ENCODE results near the gene FRAS1. TPM values are rescaled to one million over a fixed set of nuclear protein-coding genes. Genes with fewer than 3 reads are reported as not detected.

The FRAS1 gene
- total RNA-seq, 1 experiment from 2014 or later: 82.0 TPM

DNA sequence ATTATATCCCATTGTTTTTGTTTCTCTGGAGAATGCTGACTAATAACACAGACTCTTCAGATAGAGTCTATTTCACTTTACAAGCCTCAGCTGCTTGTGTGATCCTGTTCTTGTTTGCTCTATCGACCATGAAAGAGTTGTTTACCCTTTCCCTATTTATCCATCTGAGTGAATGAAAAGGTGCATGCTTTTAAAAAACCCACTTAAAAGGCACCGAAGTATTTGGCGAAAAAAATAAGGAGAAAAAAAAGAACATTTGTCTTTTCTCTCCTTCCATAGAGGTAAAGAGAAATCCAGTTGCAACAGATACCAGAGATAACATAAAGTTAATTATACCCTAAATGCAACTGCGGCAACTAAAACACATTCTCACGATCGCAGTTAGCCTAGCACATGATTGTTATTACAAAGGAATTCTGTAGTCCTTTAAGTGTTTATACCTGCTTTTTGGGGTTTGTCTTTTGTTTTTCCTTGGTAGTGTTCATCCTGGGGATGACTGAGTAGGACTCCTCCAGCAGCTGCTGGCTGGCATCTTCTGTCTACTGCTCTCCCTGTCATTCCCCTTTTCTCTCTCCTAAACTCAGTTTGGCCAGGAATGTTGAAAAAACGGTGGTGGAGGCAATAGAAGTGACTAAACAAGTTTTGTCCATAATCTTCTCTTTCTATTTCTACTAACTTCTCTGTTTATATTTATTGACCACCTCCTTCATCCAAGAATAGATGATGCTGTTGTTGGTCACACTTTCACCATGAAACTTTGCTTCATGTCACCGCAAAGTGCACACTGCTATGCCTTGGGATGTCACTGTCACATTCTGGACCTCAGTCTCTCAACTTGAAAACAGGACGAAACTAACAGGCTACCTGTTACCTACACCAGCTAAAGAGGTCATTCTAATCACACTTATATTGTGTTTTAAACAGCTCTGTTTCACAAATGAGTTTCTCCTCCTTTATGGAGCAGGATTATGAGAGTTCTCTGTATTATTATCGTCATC, 41.9 kb upstream of the FRAS1 start:
- TF ChIP-seq NFYB (CRISPR knock-in tag; conservative IDR thresholded peaks at IDR 0.05; ENCODE audit: low read depth) (no peak), ETV6 (CRISPR knock-in tag; IDR thresholded peaks at IDR 0.05) (no peak), ERG (CRISPR knock-in tag; IDR thresholded peaks at IDR 0.05) (no peak), JUN (CRISPR knock-in tag; IDR thresholded peaks at IDR 0.05) (no peak), GABPB1 (CRISPR knock-in tag; IDR thresholded peaks at IDR 0.05) (0 out of 2 replicates have a peak, but pooled peaks have one; percentile 30)
- peaks cover 19% of the 10 kb centered on the region for H3K9me3 Mint-ChIP-seq
- peaks cover 20% of the 10 kb centered on the region for H3K36me3 Mint-ChIP-seq
- peaks cover 4% of the 10 kb centered on the region for H3K27me3 Mint-ChIP-seq (ENCODE audit: low read depth)
- ATAC-seq (no peak), DNase-seq (ENCODE audit: low spot score) (no peak)
- no peaks in the 10 kb centered on the region for H3K4me1 Mint-ChIP-seq
- ChIA-PET CTCF (no interaction called here), POLR2A (no interaction called here)
- no peak overlapping the region for H3K4me3 Mint-ChIP-seq
- H3K27ac Mint-ChIP-seq: no peak overlapping the region

DNA sequence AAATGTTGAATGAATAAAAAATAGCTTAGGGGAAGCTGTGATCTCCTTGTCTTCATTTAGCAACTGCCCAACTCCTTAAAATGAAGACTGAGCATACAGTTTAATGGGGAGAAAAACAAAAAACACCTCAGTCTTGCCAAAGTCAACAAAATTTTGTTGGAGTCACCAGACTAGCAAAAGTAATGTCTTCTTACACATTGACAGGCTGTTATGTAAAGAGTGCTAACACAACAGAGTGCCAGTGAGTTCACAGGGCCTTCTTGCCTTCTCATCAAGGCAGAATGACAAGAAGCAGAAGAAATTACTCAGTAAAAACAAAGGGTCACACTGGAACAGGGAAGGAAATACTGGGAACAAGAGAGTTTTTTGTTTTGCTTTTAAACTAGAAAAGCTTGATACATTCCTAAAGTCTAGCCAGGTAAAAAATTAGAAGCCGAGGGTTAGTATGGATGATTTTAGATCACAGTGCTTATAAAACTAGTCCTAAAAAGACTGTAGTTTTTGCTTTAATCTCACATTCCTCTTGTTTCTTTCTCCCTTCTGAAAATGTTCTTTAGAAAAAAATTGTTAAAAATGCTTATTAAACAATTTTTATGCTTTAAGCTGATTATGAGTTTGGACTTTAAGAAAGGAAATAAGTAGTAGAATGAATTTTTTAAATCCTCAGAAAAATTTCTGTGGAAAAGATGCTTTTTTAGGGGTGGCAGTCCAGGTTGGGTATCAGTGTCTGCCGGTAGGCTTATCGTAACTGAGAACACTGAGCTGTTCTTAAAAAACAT, 38.7 kb upstream of the FRAS1 start:
- Mint-ChIP-seq H3K36me3 (no peaks in the 10 kb centered on the region), H3K9me3 (no peaks in the 10 kb centered on the region), H3K27ac (no peak overlapping the region), H3K27me3 (ENCODE audit: low read depth) (no peaks in the 10 kb centered on the region), H3K4me1 (no peaks in the 10 kb centered on the region), H3K4me3 (no peak overlapping the region)
- POLR2A ChIA-PET: no interaction called here
- DNase-seq (ENCODE audit: low spot score) (no peak), ATAC-seq (no peak)
- CTCF ChIA-PET: interaction anchor here (1.5 kb wide), 2 partner anchors 24 to 39 kb away, joined by 3 to 4 read pairs; partner anchors contain the start of gene FRAS1
- no peak for TF ChIP-seq TCF7 (CRISPR knock-in tag; IDR thresholded peaks at IDR 0.05; ENCODE audit: low read depth)

- Mint-ChIP-seq H3K27ac (no peak overlapping the region), H3K4me1 (no peaks in the 10 kb centered on the region), H3K27me3 (ENCODE audit: low read depth) (no peaks in the 10 kb centered on the region), H3K36me3 (no peaks in the 10 kb centered on the region), H3K4me3 (no peak overlapping the region), H3K9me3 (no peaks in the 10 kb centered on the region)
- no peak for ATAC-seq
- TF ChIP-seq NR3C1 (CRISPR knock-in tag; conservative IDR thresholded peaks at IDR 0.05; ENCODE audit: low read depth) (no peak), ZNF281 (CRISPR knock-in tag; IDR thresholded peaks at IDR 0.05) (no peak), GABPB1 (CRISPR knock-in tag; IDR thresholded peaks at IDR 0.05) (no peak), ZNF263 (CRISPR knock-in tag; IDR thresholded peaks at IDR 0.05; ENCODE audit: low read depth) (no peak)
- TF ChIP-seq, protein P1, sequence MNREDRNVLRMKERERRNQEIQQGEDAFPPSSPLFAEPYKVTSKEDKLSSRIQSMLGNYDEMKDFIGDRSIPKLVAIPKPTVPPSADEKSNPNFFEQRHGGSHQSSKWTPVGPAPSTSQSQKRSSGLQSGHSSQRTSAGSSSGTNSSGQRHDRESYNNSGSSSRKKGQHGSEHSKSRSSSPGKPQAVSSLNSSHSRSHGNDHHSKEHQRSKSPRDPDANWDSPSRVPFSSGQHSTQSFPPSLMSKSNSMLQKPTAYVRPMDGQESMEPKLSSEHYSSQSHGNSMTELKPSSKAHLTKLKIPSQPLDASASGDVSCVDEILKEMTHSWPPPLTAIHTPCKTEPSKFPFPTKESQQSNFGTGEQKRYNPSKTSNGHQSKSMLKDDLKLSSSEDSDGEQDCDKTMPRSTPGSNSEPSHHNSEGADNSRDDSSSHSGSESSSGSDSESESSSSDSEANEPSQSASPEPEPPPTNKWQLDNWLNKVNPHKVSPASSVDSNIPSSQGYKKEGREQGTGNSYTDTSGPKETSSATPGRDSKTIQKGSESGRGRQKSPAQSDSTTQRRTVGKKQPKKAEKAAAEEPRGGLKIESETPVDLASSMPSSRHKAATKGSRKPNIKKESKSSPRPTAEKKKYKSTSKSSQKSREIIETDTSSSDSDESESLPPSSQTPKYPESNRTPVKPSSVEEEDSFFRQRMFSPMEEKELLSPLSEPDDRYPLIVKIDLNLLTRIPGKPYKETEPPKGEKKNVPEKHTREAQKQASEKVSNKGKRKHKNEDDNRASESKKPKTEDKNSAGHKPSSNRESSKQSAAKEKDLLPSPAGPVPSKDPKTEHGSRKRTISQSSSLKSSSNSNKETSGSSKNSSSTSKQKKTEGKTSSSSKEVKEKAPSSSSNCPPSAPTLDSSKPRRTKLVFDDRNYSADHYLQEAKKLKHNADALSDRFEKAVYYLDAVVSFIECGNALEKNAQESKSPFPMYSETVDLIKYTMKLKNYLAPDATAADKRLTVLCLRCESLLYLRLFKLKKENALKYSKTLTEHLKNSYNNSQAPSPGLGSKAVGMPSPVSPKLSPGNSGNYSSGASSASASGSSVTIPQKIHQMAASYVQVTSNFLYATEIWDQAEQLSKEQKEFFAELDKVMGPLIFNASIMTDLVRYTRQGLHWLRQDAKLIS (CRISPR knock-in tag; IDR thresholded peaks at IDR 0.05; ENCODE audit: borderline replicate concordance): no peak
- ChIA-PET POLR2A (no interaction called here), CTCF (interaction anchor here (0.8 to 1.5 kb wide), 2 partner anchors 25 to 38 kb away, joined by 3 to 4 read pairs; partner anchors contain the start of gene FRAS1)
- DNase-seq (ENCODE audit: low spot score): no peak
Observed at GRCh38 chr4:78019414-78019813, 37.7 kb upstream of the FRAS1 start.

All from WTC11 (cell line).